ENCODE results near the gene MRGPRD.

The MRGPRD gene

GRCh38 chr11:68980776-68981065 is at the start of gene MRGPRD:
Gene MRGPRD (minus strand): TSS chr11:68980986. CDS start chr11:68980986, 0 bp downstream.
- no peak for DNase-seq (ENCODE audit: low spot score)

GRCh38 chr11:69030301-69030700 is 49.5 kb upstream of the MRGPRD start:
- no peak for DNase-seq (ENCODE audit: low spot score)

- no peak for DNase-seq (ENCODE audit: low spot score)
Measured at GRCh38 chr11:69027704-69028372, 47.1 kb upstream of the MRGPRD start.

GRCh38 chr11:69024509-69024908 is 43.7 kb upstream of the MRGPRD start:
- no peak for DNase-seq (ENCODE audit: low spot score)

GRCh38 chr11:69022260-69022659 is 41.5 kb upstream of the MRGPRD start:
- no peak for DNase-seq (ENCODE audit: low spot score)

GRCh38 chr11:69018924-69019323 is 38.1 kb upstream of the MRGPRD start:
- DNase-seq (ENCODE audit: low spot score), result no peak

- no peak for DNase-seq (ENCODE audit: low spot score)
Measured at GRCh38 chr11:69017951-69018350, 37.2 kb upstream of the MRGPRD start.

GRCh38 chr11:69014898-69015549 is 34.2 kb upstream of the MRGPRD start:
- DNase-seq (ENCODE audit: low spot score), result no peak

GRCh38 chr11:69014084-69014851 is 33.5 kb upstream of the MRGPRD start:
- DNase-seq (ENCODE audit: low spot score), result no peak

- peak; percentile 12 for DNase-seq (ENCODE audit: low spot score)
Measured at GRCh38 chr11:69013009-69013951, 32.5 kb upstream of the MRGPRD start, which contains the start of gene MRGPRF. Gene MRGPRF (minus strand): TSS chr11:69013246. CDS start chr11:69009901, 3,345 bp downstream.

GRCh38 chr11:69012092-69013008 is 31.6 kb upstream of the MRGPRD start:
- DNase-seq (ENCODE audit: low spot score), result no peak

- DNase-seq (ENCODE audit: low spot score), result no peak
Measured at GRCh38 chr11:69011624-69012091, 30.9 kb upstream of the MRGPRD start.

- DNase-seq (ENCODE audit: low spot score), result peak; percentile 9
Measured at GRCh38 chr11:69010964-69011623, 30.3 kb upstream of the MRGPRD start.

GRCh38 chr11:69010361-69010891 is 29.6 kb upstream of the MRGPRD start:
- no peak for DNase-seq (ENCODE audit: low spot score)

- no peak for DNase-seq (ENCODE audit: low spot score)
Measured at GRCh38 chr11:69009441-69010211, 28.8 kb upstream of the MRGPRD start.

- no peak for DNase-seq (ENCODE audit: low spot score)
Measured at GRCh38 chr11:69008737-69009440, 28.1 kb upstream of the MRGPRD start.

GRCh38 chr11:69007975-69008381 is 27.2 kb upstream of the MRGPRD start:
- DNase-seq (ENCODE audit: low spot score), result no peak

GRCh38 chr11:69006816-69007215 is 26.0 kb upstream of the MRGPRD start:
- no peak for DNase-seq (ENCODE audit: low spot score)
